Transverse colon (tissue), 4 donors: Measurements from ENCODE around the gene CIAO3. TPM values are rescaled to one million over a fixed set of nuclear protein-coding genes. Genes with fewer than 3 reads are reported as not detected.

Experiments used
- DNase-seq: peaks from one replicate; pipeline ENCODE4 v3.0.0-alpha.2; 2019
- H3K27ac ChIP-seq, 4 donors: fragments of 200-600 bp; sonication (generic); 2 replicates each; pipeline ENCODE4 v1.5.1; 2016 to 2018; ENCODE audit warnings: inconsistent platforms in 4 of 4
- H3K27me3 ChIP-seq: fragments of 200-600 bp; sonication (generic); 2 replicates; pipeline ENCODE4 v1.5.1; 2017; ENCODE audit warnings: inconsistent platforms
- H3K36me3 ChIP-seq, 4 donors: fragments of 200-600 bp; sonication (generic); 2 replicates each; pipeline ENCODE4 v1.5.1; 2017 to 2019; ENCODE audit warnings: inconsistent platforms in 4 of 4
- H3K4me1 ChIP-seq, 4 donors: fragments of 200-600 bp; sonication (generic); 2 replicates each; pipeline ENCODE4 v1.5.1; 2017 to 2020; ENCODE audit warnings: inconsistent platforms in 4 of 4
- H3K4me3 ChIP-seq, 4 donors: fragments of 200-600 bp; sonication (generic); 1 replicate in 1 of 4; 2 replicates in 3 of 4; pipeline versions ENCODE4 v1.5.1 to v1.6.1; 2017 to 2019; ENCODE audit warnings: inconsistent platforms in 4 of 4
- H3K9me3 ChIP-seq, 2 donors: fragments of 200-600 bp; sonication (generic); 2 replicates each; pipeline ENCODE4 v1.5.1; 2017 to 2019; ENCODE audit warnings: inconsistent platforms in 2 of 2
- CTCF ChIP-seq, 5 experiments: fragments of 200-600 bp in 3 of 5; fragments of 450-650 bp in 2 of 5; sonication (generic) in 3 of 5; IDR thresholded peaks; 1 replicate in 2 of 5; 2 replicates in 3 of 5; pipeline ENCODE4 v1.5.1; 2016 to 2017; ENCODE audit warnings: antibody characterized with exemption in 5 of 5, inconsistent platforms in 3 of 5, mild to moderate bottlenecking in 2 of 5, moderate library complexity in 1 of 5
- EP300 ChIP-seq: sonication (generic); formaldehyde crosslinking; IDR thresholded peaks from one replicate; pipeline ENCODE4 v1.6.1; 2017; ENCODE audit warnings: antibody characterized with exemption, low read depth
- POLR2A ChIP-seq: fragments of 450-650 bp; IDR thresholded peaks from one replicate; pipeline ENCODE4 v1.6.1; 2016; ENCODE audit warnings: antibody characterized with exemption, mild to moderate bottlenecking, moderate library complexity
- POLR2AphosphoS5 ChIP-seq, 3 donors: sonication (generic); formaldehyde crosslinking; IDR thresholded peaks; one replicate each; pipeline ENCODE4 v1.6.1; 2016; ENCODE audit warnings: antibody characterized with exemption in 3 of 3
- WGBS, 2 donors: methylation state at CpG; one replicate each; pipeline ENCODE4 v1.1.5; 2018; ENCODE audit warnings: low coverage in 1 of 2; 5-methylcytosine and 5-hydroxymethylcytosine counted together
- in situ Hi-C, 4 donors: fragments of 200-750 bp; cut with MboI; loops; one replicate each; pipeline versions ENCODE4 v1.15.0 to v1.15.1; 2017; ENCODE audit warnings: low sequenced_read_pairs in 3 of 4, low pct_ligation_motif_present in 1 of 4, low pct_unique_long_range_greater_than_20kb in 1 of 4
- intact Hi-C: fragments of 100-400 bp; cut with DNase I; formaldehyde crosslinking; loops from one replicate; pipeline ENCODE4 v1.15.1; 2023; ENCODE audit warnings: low total_unique reads
- total RNA-seq, 4 donors: library from RNA; depleted of rRNA; stranded (reverse); fragments of >200 nt; gene quantifications; one replicate each; pipeline ENCODE4 v1.1.0, GENCODE V29; 2016

Gene CIAO3
- total RNA-seq, 4 donors from 2014 or later = 59.1 to 346 (median 102) TPM

GRCh38 chr16:760545-761343 lies 19.9 kb upstream of the CIAO3 start, which contains the start of gene MSLN:
Gene MSLN, plus strand, starts transcription at chr16:760734. Its CDS starts 1,947 bp downstream, at chr16:762681.
- H3K4me1 ChIP-seq = no peaks in the 10 kb centered on the region
- no peak within 1 kb of the TSS for H3K27ac ChIP-seq
- no peak for DNase-seq
- in situ Hi-C loops = no loop called here
- no peaks in the 10 kb centered on the region for H3K36me3 ChIP-seq
- H3K27me3 ChIP-seq = peaks cover 50% of the 10 kb centered on the region
- H3K9me3 ChIP-seq = no peaks in the 10 kb centered on the region
- H3K4me3 ChIP-seq = no peak within 1 kb of the TSS
- 32% methylated on average over 28 of the region's 37 CpGs; no CpG with 5 or more reads in 1 of the 2 donors for WGBS, 2 donors
- intact Hi-C loops = no loop called here
- no peak for TF ChIP-seq EP300
- no peak for TF ChIP-seq POLR2AphosphoS5 (IDR thresholded peaks at IDR 0.05)
- no peak for TF ChIP-seq CTCF (IDR thresholded peaks at IDR 0.05)
- no peak for TF ChIP-seq POLR2A

DNA sequence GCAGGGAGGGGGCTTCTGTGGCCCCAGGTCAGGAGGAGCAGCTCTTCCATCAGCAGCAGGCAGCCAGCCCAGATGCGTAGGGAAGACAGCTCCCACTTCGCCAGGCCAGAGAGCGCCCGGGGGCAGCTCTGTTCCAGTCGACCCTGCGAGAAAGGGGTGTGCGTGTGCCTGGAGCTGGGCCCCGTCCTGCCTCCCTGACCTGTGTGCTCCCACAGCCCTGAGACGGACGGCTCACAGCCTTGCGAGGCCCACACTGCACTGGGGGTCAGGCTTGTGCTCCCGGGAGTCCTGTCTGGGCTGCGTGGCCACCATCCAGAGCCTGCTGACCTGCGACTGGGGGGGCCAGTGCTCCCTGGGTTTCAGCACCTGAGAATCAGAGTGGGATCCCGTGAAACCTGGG lies 19.3 kb upstream of the CIAO3 start:
- H3K36me3 ChIP-seq = no peaks in the 10 kb centered on the region
- peaks cover 56% of the 10 kb centered on the region for H3K27me3 ChIP-seq
- no peaks in the 10 kb centered on the region for H3K4me1 ChIP-seq
- 60% methylated on average over 13 of the region's 15 CpGs; no CpG with 5 or more reads in 1 of the 2 donors for WGBS, 2 donors
- no peaks in the 10 kb centered on the region for H3K9me3 ChIP-seq
- H3K4me3 ChIP-seq = no peak overlapping the region
- intact Hi-C loops = no loop called here
- in situ Hi-C loops = no loop called here
- no peak for TF ChIP-seq EP300
- TF ChIP-seq CTCF (IDR thresholded peaks at IDR 0.05) = no peak
- TF ChIP-seq POLR2A = no peak
- TF ChIP-seq POLR2AphosphoS5 (IDR thresholded peaks at IDR 0.05) = no peak
- no peak for DNase-seq
- H3K27ac ChIP-seq = no peak overlapping the region

DNA sequence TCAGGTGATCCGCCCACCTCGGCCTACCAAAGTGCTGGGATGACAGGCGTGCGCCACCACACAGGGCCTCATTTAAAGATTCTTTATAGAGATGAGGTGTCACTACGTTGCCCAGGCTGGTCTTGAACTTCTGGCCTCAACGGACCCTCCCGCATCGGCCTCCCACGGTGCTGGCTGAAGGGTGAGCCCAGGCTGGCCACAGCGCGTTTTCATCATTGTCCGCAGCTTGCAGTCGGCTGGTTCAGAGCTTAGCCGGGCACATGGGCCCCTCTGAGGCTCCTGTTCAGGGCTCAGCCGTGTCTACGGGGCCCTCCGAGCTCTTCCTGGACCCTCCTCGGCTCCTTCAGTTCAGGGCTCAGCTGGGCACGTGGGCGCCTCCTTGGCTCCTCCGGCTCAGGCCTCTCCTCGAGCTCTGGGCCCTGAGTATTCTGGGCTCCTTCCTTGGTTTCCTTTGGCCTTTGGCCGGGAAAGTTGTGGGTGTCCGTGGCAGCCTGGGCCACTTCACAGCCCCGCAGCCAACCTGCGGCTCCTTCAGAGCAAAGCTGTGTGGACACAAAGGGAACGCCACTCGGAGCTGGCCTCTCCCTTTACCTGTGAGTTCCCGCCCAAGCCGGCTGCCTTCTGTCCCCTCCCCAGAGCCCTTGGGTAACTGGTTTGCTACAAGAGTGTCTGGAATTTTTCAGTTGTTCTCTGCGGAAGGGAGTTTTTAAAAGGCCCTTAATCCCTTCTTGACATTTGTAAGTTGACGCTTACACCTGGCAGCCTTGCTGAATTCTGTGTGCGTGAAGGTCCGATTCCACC lies 18.5 kb upstream of the CIAO3 start:
- WGBS, 2 donors = 40 to 68% methylated on average over 1 to 33 of the region's 34 CpGs
- intact Hi-C loops = no loop called here

More for the DNA sequence above, 18.5 kb upstream of the CIAO3 start:
- Histone ChIP-seq H3K4me3 (no peak overlapping the region), H3K9me3 (no peaks in the 10 kb centered on the region), H3K36me3 (no peaks in the 10 kb centered on the region), H3K27me3 (peaks cover 64% of the 10 kb centered on the region), H3K27ac (no peak overlapping the region), H3K4me1 (no peaks in the 10 kb centered on the region)
- TF ChIP-seq EP300 (no peak), POLR2AphosphoS5 (IDR thresholded peaks at IDR 0.05) (no peak), POLR2A (no peak), CTCF (IDR thresholded peaks at IDR 0.05) (no peak)
- in situ Hi-C loops = no loop called here
- no peak for DNase-seq
